IMR-90 (cell line): ENCODE measurements around the gene SOWAHD. TPM values are rescaled to one million over a fixed set of nuclear protein-coding genes. Genes with fewer than 3 reads are reported as not detected.

Source experiments
- ATAC-seq: fragments of 200-7000 bp; cut with Tn5 transposase; 2 replicates; pipeline ENCODE4 v1.9.1; 2020; ENCODE audit warnings: low read depth, mild to moderate bottlenecking, moderate library complexity
- BruUV-seq: library from RNA; stranded (reverse); fragments of 400-500 nt; replicated peaks from 2 replicates; lab custom pipeline; 2021; lab: Mats Ljungman, UMichigan
- CTCF ChIA-PET: fragments of 300-600 bp; formaldehyde crosslinking; extraction: SDS; loops from one replicate; lab custom pipeline; 2021; ENCODE audit warnings: antibody characterized with exemption; lab: Yijun Ruan, JAX
- POLR2A ChIA-PET: fragments of 300-600 bp; sonication (Branson Sonifier 250); formaldehyde crosslinking; loops from one replicate; lab custom pipeline; 2022; ENCODE audit warnings: antibody characterized with exemption; ENCODE audit not compliant: unreplicated experiment; lab: Charles Lee
- DNase-seq: peaks from one replicate; pipeline ENCODE4 v3.0.0; 2013
- H2AFZ ChIP-seq: replicated peaks from 2 replicates; pipeline ENCODE3; 2013; ENCODE audit warnings: low read length, mild to moderate bottlenecking; ENCODE audit not compliant: poor library complexity
- H2AK5ac ChIP-seq: 2 replicates; pipeline ENCODE4 v1.6.1; 2013; ENCODE audit warnings: low read depth, low read length, inconsistent platforms
- H2AK9ac ChIP-seq: replicated peaks from 2 replicates; pipeline ENCODE3; 2013; ENCODE audit warnings: mild to moderate bottlenecking, low read depth, low read length, moderate library complexity; ENCODE audit not compliant: poor library complexity
- H2BK120ac ChIP-seq: 2 replicates; pipeline ENCODE4 v1.6.1; 2013; ENCODE audit warnings: low read depth, low read length, inconsistent platforms
- H2BK15ac ChIP-seq: 3 replicates; pipeline ENCODE4 v1.6.1; 2013; ENCODE audit warnings: low read depth, low read length, inconsistent platforms
- H2BK20ac ChIP-seq: 2 replicates; pipeline ENCODE4 v1.6.1; 2013; ENCODE audit warnings: low read depth, mild to moderate bottlenecking, inconsistent platforms, low read length, moderate library complexity
- H2BK5ac ChIP-seq: 2 replicates; pipeline ENCODE4 v1.6.1; 2013; ENCODE audit warnings: mild to moderate bottlenecking, low read depth, low read length, inconsistent platforms; ENCODE audit not compliant: poor library complexity, severe bottlenecking
- H3K14ac ChIP-seq: replicated peaks from 2 replicates; pipeline ENCODE4 v1.6.1; 2013; ENCODE audit warnings: low read depth, low read length, inconsistent platforms
- H3K18ac ChIP-seq: 2 replicates; pipeline ENCODE4 v1.6.1; 2013; ENCODE audit warnings: low read depth, low read length, control low read depth
- H3K23ac ChIP-seq: 2 replicates; pipeline ENCODE4 v1.6.1; 2013; ENCODE audit warnings: low read depth, low read length, inconsistent platforms
- H3K27ac ChIP-seq: 2 replicates; pipeline ENCODE4 v1.5.1; 2013; ENCODE audit warnings: mild to moderate bottlenecking, control low read depth, low read length; ENCODE audit not compliant: insufficient read depth
- H3K27me3 ChIP-seq: 2 replicates; pipeline ENCODE4 v1.6.1; 2013; ENCODE audit warnings: low read length; ENCODE audit not compliant: control insufficient read depth, insufficient read depth
- H3K36me3 ChIP-seq: 2 replicates; pipeline ENCODE4 v1.6.1; 2013; ENCODE audit warnings: low read length, mixed read lengths; ENCODE audit not compliant: control insufficient read depth, insufficient read depth
- H3K4ac ChIP-seq: 2 replicates; pipeline ENCODE4 v1.6.1; 2013; ENCODE audit warnings: low read depth, low read length, inconsistent platforms
- H3K4me1 ChIP-seq: 2 replicates; pipeline ENCODE4 v1.6.1; 2013; ENCODE audit warnings: low read length, mixed read lengths; ENCODE audit not compliant: control insufficient read depth, insufficient read depth
- H3K4me2 ChIP-seq: 2 replicates; pipeline ENCODE4 v1.6.1; 2013; ENCODE audit warnings: low read depth, mild to moderate bottlenecking, control low read depth, low read length, moderate library complexity
- H3K4me3 ChIP-seq: 2 replicates; pipeline ENCODE4 v1.5.1; 2013; ENCODE audit warnings: low read depth, mild to moderate bottlenecking, control low read depth, low read length, moderate library complexity; ENCODE audit not compliant: insufficient read depth
- H3K56ac ChIP-seq: 2 replicates; pipeline ENCODE4 v1.6.1; 2013; ENCODE audit warnings: low read length, inconsistent platforms; ENCODE audit not compliant: insufficient read depth; ENCODE audit errors: extremely low read depth
- H3K79me1 ChIP-seq, 2 experiments: 2 replicates each; pipeline ENCODE4 v1.6.1; 2013; ENCODE audit warnings: low read length in 2 of 2, inconsistent platforms in 1 of 2, low read depth in 1 of 2
- H3K9ac ChIP-seq: 2 replicates; pipeline ENCODE4 v1.6.1; 2013; ENCODE audit warnings: low read depth, low read length, control low read depth
- H3K9me1 ChIP-seq: 2 replicates; pipeline ENCODE4 v1.6.1; 2013; ENCODE audit warnings: low read length, inconsistent platforms; ENCODE audit not compliant: insufficient read depth
- H3K9me3 ChIP-seq: 2 replicates; pipeline ENCODE4 v1.6.1; 2013; ENCODE audit warnings: low read length; ENCODE audit not compliant: control insufficient read depth, insufficient read depth
- H4K20me1 ChIP-seq: 2 replicates; pipeline ENCODE4 v1.6.1; 2013; ENCODE audit warnings: low read length, inconsistent platforms; ENCODE audit not compliant: insufficient read depth
- H4K5ac ChIP-seq: 2 replicates; pipeline ENCODE4 v1.6.1; 2013; ENCODE audit warnings: mild to moderate bottlenecking, low read depth, low read length, control low read depth
- H4K8ac ChIP-seq, 2 experiments: 2 replicates each; pipeline ENCODE4 v1.6.1; 2013; ENCODE audit warnings: low read depth in 2 of 2, low read length in 2 of 2, control low read depth in 1 of 2, inconsistent platforms in 1 of 2
- H4K91ac ChIP-seq: 2 replicates; pipeline ENCODE4 v1.6.1; 2013; ENCODE audit warnings: low read depth, low read length, inconsistent platforms; ENCODE audit not compliant: insufficient read depth
- BHLHE40 ChIP-seq: fragments of 150-350 bp; IDR thresholded peaks from 2 replicates; pipeline ENCODE4 v1.6.1; 2016; ENCODE audit warnings: mild to moderate bottlenecking, low read depth, low read length
- CEBPB ChIP-seq: IDR thresholded peaks from 2 replicates; pipeline ENCODE4 v1.6.1; 2012; ENCODE audit warnings: low read depth, low read length, improper control_type of control experiment
- CHD1 ChIP-seq: IDR thresholded peaks from 2 replicates; pipeline ENCODE4 v1.6.1; 2012; ENCODE audit warnings: low read depth, low read length, improper control_type of control experiment
- FOS ChIP-seq: fragments of 150-350 bp; IDR thresholded peaks from 2 replicates; pipeline ENCODE4 v1.6.1; 2016; ENCODE audit warnings: low read depth, low read length
- MAFK ChIP-seq: IDR thresholded peaks from 2 replicates; pipeline ENCODE4 v1.6.1; 2012; ENCODE audit warnings: low read depth, low read length, improper control_type of control experiment
- MAZ ChIP-seq: IDR thresholded peaks from 2 replicates; pipeline ENCODE4 v1.6.1; 2012; ENCODE audit warnings: low read depth, mild to moderate bottlenecking, low read length, improper control_type of control experiment, moderate library complexity, borderline replicate concordance
- MXI1 ChIP-seq: IDR thresholded peaks from 2 replicates; pipeline ENCODE4 v1.6.1; 2012; ENCODE audit warnings: low read depth, mild to moderate bottlenecking, low read length, moderate library complexity, borderline replicate concordance
- NFE2L2 ChIP-seq: fragments of 150-350 bp; IDR thresholded peaks from 2 replicates; pipeline ENCODE4 v1.6.1; 2016; ENCODE audit warnings: low read depth, mild to moderate bottlenecking, low read length
- POLR2A ChIP-seq: IDR thresholded peaks from 2 replicates; pipeline ENCODE4 v1.6.1; 2012; ENCODE audit warnings: mild to moderate bottlenecking, low read depth, low read length
- RAD21 ChIP-seq: IDR thresholded peaks from 2 replicates; pipeline ENCODE4 v1.6.1; 2012; ENCODE audit warnings: low read length, improper control_type of control experiment
- RCOR1 ChIP-seq: IDR thresholded peaks from 2 replicates; pipeline ENCODE4 v1.6.1; 2012; ENCODE audit warnings: mild to moderate bottlenecking, low read length, improper control_type of control experiment; ENCODE audit not compliant: insufficient replicate concordance
- RFX5 ChIP-seq: IDR thresholded peaks from 2 replicates; pipeline ENCODE4 v1.8.0; 2012; ENCODE audit warnings: low read depth, mild to moderate bottlenecking, low read length, moderate library complexity
- SMC3 ChIP-seq: fragments of 150-350 bp; IDR thresholded peaks from 2 replicates; pipeline ENCODE4 v1.6.1; 2016; ENCODE audit warnings: low read depth, mild to moderate bottlenecking, antibody characterized with exemption, low read length, moderate library complexity
- WGBS, 2 experiments: methylation state at CpG; one replicate each; pipeline versions ENCODE4 v1.1.5 to v1.1.7; 2013; ENCODE audit warnings: missing lambda C conversion rate in 2 of 2; ENCODE audit not compliant: insufficient read length in 1 of 2; ENCODE audit errors: extremely low coverage in 2 of 2; 5-methylcytosine and 5-hydroxymethylcytosine counted together
- dilution Hi-C: fragments of 300-500 bp; cut with HindIII; formaldehyde crosslinking; loops from one replicate; pipeline ENCODE4 v1.14.3; 2018; ENCODE audit warnings: low sequenced_read_pairs; ENCODE audit not compliant: unreplicated experiment
- in situ Hi-C: fragments of 300-500 bp; cut with MboI; formaldehyde crosslinking; loops from 3 replicates; pipeline ENCODE4 v1.14.3; 2019; ENCODE audit warnings: low sequenced_read_pairs, inconsistent platforms, mixed read lengths
- intact Hi-C: fragments of 100-400 bp; cut with micrococcal nuclease; formaldehyde crosslinking; loops from 2 replicates; pipeline ENCODE4 v1.10.0; 2022
- polyA plus RNA-seq, 3 experiments: library from polyadenylated mRNA; depleted of rRNA; stranded (reverse); fragments of >200 nt; gene quantifications; 2 replicates each; pipeline ENCODE4 v1.2.3, GENCODE V29; 2012; ENCODE audit warnings: low replicate concordance in 1 of 3
- total RNA-seq: library from RNA; depleted of rRNA; stranded (reverse); fragments of >200 nt; gene quantifications from 2 replicates; pipeline ENCODE4 v1.2.3, GENCODE V29; 2012
- TF ChIP-seq, protein P1 (sequence below): fragments of 150-350 bp; IDR thresholded peaks from 2 replicates; pipeline ENCODE4 v1.6.1; 2017; ENCODE audit warnings: mild to moderate bottlenecking, antibody characterized with exemption, low read length, low read depth
- TF ChIP-seq, protein P2 (sequence below): conservative IDR thresholded peaks from 2 replicates; pipeline ENCODE4 v1.5.1; 2012; ENCODE audit warnings: mild to moderate bottlenecking, low read depth, low read length, improper control_type of control experiment
- TF ChIP-seq, protein P3 (sequence below): fragments of 150-350 bp; IDR thresholded peaks from 2 replicates; pipeline ENCODE4 v1.6.1; 2016; ENCODE audit warnings: low read depth, mild to moderate bottlenecking, low read length, moderate library complexity, borderline replicate concordance

Gene SOWAHD
- total and polyA plus RNA-seq, 2 of the 4 experiments (the other 2 are of a cell fraction): 0.17 to 0.18 TPM

DNA sequence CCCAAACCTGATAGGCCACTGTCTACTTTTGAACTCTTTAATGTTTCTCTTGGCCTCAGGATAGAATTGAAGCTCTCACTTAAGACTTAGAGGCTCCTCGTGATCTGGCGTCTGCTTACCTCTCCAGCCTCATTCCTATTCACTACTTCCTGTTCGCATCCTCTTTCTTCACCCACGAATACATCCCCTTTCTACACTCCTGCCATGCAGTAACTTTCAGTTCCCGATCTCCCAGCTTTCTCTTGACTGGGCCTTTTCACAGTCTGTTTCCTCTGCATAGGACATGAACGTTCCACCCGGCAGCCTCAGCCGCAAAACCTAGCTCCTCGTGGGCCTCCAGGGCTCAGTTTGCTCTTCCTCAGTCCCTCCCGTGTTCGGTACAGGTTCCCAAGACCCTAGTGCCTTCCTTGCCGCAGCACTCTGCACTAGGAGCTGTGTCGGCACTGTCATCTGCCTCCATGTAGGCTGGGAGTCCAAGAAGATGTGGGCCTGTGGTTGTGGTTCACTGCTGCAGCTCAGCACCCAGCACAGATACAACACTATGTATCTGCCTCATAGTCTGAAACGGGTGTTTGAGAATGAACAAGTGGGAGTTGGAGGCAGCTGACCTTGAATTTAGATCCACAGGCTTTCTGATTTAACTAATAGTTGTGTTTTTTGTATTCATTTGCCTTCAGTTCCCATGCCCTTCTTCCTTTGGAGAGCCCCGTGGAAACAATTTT lies 17.3 kb downstream of the SOWAHD start:
- no peak overlapping the region for H3K27ac ChIP-seq
- no peaks in the 10 kb centered on the region for H3K79me1 ChIP-seq
- no peak overlapping the region for H3K4me2 ChIP-seq
- dilution Hi-C loops (no loop called here), in situ Hi-C loops (no loop called here), intact Hi-C loops (loop anchor here (5.0 kb wide), 1 partner anchor 78 kb away; no protein-coding TSS in a partner anchor)
- CTCF ChIA-PET: interaction anchor here (0.7 kb wide), 1 partner anchor 166 kb away, joined by 3 read pairs; no protein-coding TSS in a partner anchor
- DNase-seq (no peak), ATAC-seq (no peak)
- POLR2A ChIA-PET: no interaction called here
- no peak overlapping the region for H3K4me3 ChIP-seq
- H3K4me1 ChIP-seq: no peaks in the 10 kb centered on the region
- BruUV-seq: no TSS peak
- H2AFZ ChIP-seq: no peak overlapping the region
- no peak overlapping the region for H4K91ac ChIP-seq
- H3K56ac ChIP-seq: no peak overlapping the region
- no peak overlapping the region for H3K4ac ChIP-seq
- H4K8ac ChIP-seq: no peak overlapping the region
- no peaks in the 10 kb centered on the region for H4K20me1 ChIP-seq
- no peak overlapping the region for H2BK5ac ChIP-seq
- 58% methylated on average over 4 of the region's 15 CpGs; no CpG with 5 or more reads in 1 of the 2 experiments for WGBS, 2 experiments
- H3K27me3 ChIP-seq: no peaks in the 10 kb centered on the region
- H4K5ac ChIP-seq: no peak overlapping the region
- H2AK9ac ChIP-seq: no peak overlapping the region
- H3K36me3 ChIP-seq: no peaks in the 10 kb centered on the region
- H2AK5ac ChIP-seq: no peak overlapping the region
- H3K23ac ChIP-seq: no peak overlapping the region
- no peak overlapping the region for H3K18ac ChIP-seq
- no peak overlapping the region for H2BK20ac ChIP-seq
- H3K14ac ChIP-seq: no peak overlapping the region
- TF ChIP-seq BHLHE40 (no peak), MXI1 (no peak), MAFK (no peak), SMC3 (no peak), RFX5 (no peak), FOS (no peak), POLR2A (no peak), CHD1 (no peak), NFE2L2 (no peak), MAZ (no peak), RAD21 (no peak), CEBPB (no peak), RCOR1 (no peak)
- TF ChIP-seq, protein P1, sequence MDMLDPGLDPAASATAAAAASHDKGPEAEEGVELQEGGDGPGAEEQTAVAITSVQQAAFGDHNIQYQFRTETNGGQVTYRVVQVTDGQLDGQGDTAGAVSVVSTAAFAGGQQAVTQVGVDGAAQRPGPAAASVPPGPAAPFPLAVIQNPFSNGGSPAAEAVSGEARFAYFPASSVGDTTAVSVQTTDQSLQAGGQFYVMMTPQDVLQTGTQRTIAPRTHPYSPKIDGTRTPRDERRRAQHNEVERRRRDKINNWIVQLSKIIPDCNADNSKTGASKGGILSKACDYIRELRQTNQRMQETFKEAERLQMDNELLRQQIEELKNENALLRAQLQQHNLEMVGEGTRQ: no peak
- TF ChIP-seq, protein P2, sequence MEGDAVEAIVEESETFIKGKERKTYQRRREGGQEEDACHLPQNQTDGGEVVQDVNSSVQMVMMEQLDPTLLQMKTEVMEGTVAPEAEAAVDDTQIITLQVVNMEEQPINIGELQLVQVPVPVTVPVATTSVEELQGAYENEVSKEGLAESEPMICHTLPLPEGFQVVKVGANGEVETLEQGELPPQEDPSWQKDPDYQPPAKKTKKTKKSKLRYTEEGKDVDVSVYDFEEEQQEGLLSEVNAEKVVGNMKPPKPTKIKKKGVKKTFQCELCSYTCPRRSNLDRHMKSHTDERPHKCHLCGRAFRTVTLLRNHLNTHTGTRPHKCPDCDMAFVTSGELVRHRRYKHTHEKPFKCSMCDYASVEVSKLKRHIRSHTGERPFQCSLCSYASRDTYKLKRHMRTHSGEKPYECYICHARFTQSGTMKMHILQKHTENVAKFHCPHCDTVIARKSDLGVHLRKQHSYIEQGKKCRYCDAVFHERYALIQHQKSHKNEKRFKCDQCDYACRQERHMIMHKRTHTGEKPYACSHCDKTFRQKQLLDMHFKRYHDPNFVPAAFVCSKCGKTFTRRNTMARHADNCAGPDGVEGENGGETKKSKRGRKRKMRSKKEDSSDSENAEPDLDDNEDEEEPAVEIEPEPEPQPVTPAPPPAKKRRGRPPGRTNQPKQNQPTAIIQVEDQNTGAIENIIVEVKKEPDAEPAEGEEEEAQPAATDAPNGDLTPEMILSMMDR: no peak
- TF ChIP-seq, protein P3, sequence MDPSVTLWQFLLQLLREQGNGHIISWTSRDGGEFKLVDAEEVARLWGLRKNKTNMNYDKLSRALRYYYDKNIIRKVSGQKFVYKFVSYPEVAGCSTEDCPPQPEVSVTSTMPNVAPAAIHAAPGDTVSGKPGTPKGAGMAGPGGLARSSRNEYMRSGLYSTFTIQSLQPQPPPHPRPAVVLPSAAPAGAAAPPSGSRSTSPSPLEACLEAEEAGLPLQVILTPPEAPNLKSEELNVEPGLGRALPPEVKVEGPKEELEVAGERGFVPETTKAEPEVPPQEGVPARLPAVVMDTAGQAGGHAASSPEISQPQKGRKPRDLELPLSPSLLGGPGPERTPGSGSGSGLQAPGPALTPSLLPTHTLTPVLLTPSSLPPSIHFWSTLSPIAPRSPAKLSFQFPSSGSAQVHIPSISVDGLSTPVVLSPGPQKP: no peak
- H2BK120ac ChIP-seq: no peak overlapping the region
- no peaks in the 10 kb centered on the region for H3K9me1 ChIP-seq
- no peak overlapping the region for H3K9ac ChIP-seq
- no peak overlapping the region for H2BK15ac ChIP-seq
- no peaks in the 10 kb centered on the region for H3K9me3 ChIP-seq
